ENCODE measurements around the gene CAMSAP1.

Gene CAMSAP1

GRCh38 chr9:135926402-135927194 lies 19.3 kb upstream of the CAMSAP1 start:
- H2BK120ac ChIP-seq (ENCODE audit: low read depth, low read length) = no peak overlapping the region
- no peaks in the 10 kb centered on the region for H3K9me3 ChIP-seq (ENCODE audit: control insufficient read depth, low read length)
- H3K4me3 ChIP-seq (ENCODE audit: insufficient read depth in 1 of 2, low read depth in 1 of 2, low read length in 2 of 2) = no peak overlapping the region
- 81% methylated on average over 27 of the region's 27 CpGs for WGBS
- no peak overlapping the region for H3K23ac ChIP-seq (ENCODE audit: low read length in 2 of 2)
- no peak overlapping the region for H4K91ac ChIP-seq (ENCODE audit: low read length)
- peak overlapping the region; percentile 21 for H3K9ac ChIP-seq (ENCODE audit: low read length)
- no peak overlapping the region for H2AFZ ChIP-seq (ENCODE audit: low read depth, low read length)
- H3K4me1 ChIP-seq (ENCODE audit: control insufficient read depth, insufficient read depth, low read depth, low read length) = peaks cover 18% of the 10 kb centered on the region
- H3K18ac ChIP-seq (ENCODE audit: low read depth in 1 of 2, low read length in 2 of 2) = no peak overlapping the region
- H3K4ac ChIP-seq (ENCODE audit: low read depth in 1 of 2, low read length in 2 of 2) = no peak overlapping the region
- H3K27me3 ChIP-seq (ENCODE audit: control insufficient read depth in 1 of 2, insufficient read depth in 1 of 2, low read length in 2 of 2) = no peaks in the 10 kb centered on the region
- peak; percentile 78 for DNase-seq
- no peak overlapping the region for H2BK15ac ChIP-seq (ENCODE audit: low read depth, poor library complexity, severe bottlenecking)
- no peak overlapping the region for H2BK5ac ChIP-seq (ENCODE audit: low read depth, low read length, poor library complexity, severe bottlenecking)
- no peak overlapping the region for H3K14ac ChIP-seq (ENCODE audit: low read length in 2 of 2)
- H3K79me1 ChIP-seq (replicated peaks; ENCODE audit: low read length, poor library complexity, severe bottlenecking) = peaks cover 22% of the 10 kb centered on the region
- no peak overlapping the region for H4K8ac ChIP-seq (ENCODE audit: low read length)
- H3K27ac ChIP-seq (ENCODE audit: low read length, poor library complexity, severe bottlenecking) = no peak overlapping the region
- no peak overlapping the region for H2BK12ac ChIP-seq (ENCODE audit: low read length in 2 of 2)
- peaks cover 10 to 56% of the 10 kb centered on the region in 2 experiments for H3K36me3 ChIP-seq (ENCODE audit: control insufficient read depth in 1 of 2, insufficient read depth in 2 of 2, low read depth in 1 of 2, low read length in 2 of 2)
- H3K4me2 ChIP-seq (ENCODE audit: low read length, poor library complexity, severe bottlenecking) = no peak overlapping the region
- H2AK5ac ChIP-seq (ENCODE audit: low read length, severe bottlenecking) = no peak overlapping the region

GRCh38 chr9:135925496-135926133 lies 18.3 kb upstream of the CAMSAP1 start:
- no peak overlapping the region for H3K27ac ChIP-seq (ENCODE audit: low read length, poor library complexity, severe bottlenecking)
- no peak overlapping the region for H2BK5ac ChIP-seq (ENCODE audit: low read depth, low read length, poor library complexity, severe bottlenecking)
- no peak overlapping the region for H2BK12ac ChIP-seq (ENCODE audit: low read length in 2 of 2)
- WGBS = 97% methylated on average over 19 of the region's 19 CpGs
- no peak overlapping the region for H3K23ac ChIP-seq (ENCODE audit: low read length in 2 of 2)
- no peak overlapping the region for H4K8ac ChIP-seq (ENCODE audit: low read length)
- no peak for DNase-seq
- H2AFZ ChIP-seq (ENCODE audit: low read depth, low read length) = no peak overlapping the region
- no peak overlapping the region for H2AK5ac ChIP-seq (ENCODE audit: low read length, severe bottlenecking)
- peaks cover 19% of the 10 kb centered on the region for H3K79me1 ChIP-seq (replicated peaks; ENCODE audit: low read length, poor library complexity, severe bottlenecking)
- H2BK15ac ChIP-seq (ENCODE audit: low read depth, poor library complexity, severe bottlenecking) = no peak overlapping the region
- H3K4me3 ChIP-seq (ENCODE audit: insufficient read depth in 1 of 2, low read depth in 1 of 2, low read length in 2 of 2) = no peak overlapping the region
- H3K14ac ChIP-seq (ENCODE audit: low read length in 2 of 2) = no peak overlapping the region
- H2BK120ac ChIP-seq (ENCODE audit: low read depth, low read length) = no peak overlapping the region
- H3K36me3 ChIP-seq (ENCODE audit: control insufficient read depth in 1 of 2, insufficient read depth in 2 of 2, low read depth in 1 of 2, low read length in 2 of 2) = peaks cover 2 to 46% of the 10 kb centered on the region in 2 experiments
- peaks cover 18% of the 10 kb centered on the region for H3K4me1 ChIP-seq (ENCODE audit: control insufficient read depth, insufficient read depth, low read depth, low read length)
- H4K91ac ChIP-seq (ENCODE audit: low read length) = no peak overlapping the region
- no peak overlapping the region for H3K4me2 ChIP-seq (ENCODE audit: low read length, poor library complexity, severe bottlenecking)
- no peaks in the 10 kb centered on the region for H3K27me3 ChIP-seq (ENCODE audit: control insufficient read depth in 1 of 2, insufficient read depth in 1 of 2, low read length in 2 of 2)
- no peak overlapping the region for H3K9ac ChIP-seq (ENCODE audit: low read length)
- H3K4ac ChIP-seq (ENCODE audit: low read depth in 1 of 2, low read length in 2 of 2) = no peak overlapping the region
- no peak overlapping the region for H3K18ac ChIP-seq (ENCODE audit: low read depth in 1 of 2, low read length in 2 of 2)
- no peaks in the 10 kb centered on the region for H3K9me3 ChIP-seq (ENCODE audit: control insufficient read depth, low read length)

GRCh38 chr9:135924628-135925338 lies 17.4 kb upstream of the CAMSAP1 start:
- Histone ChIP-seq H2BK12ac (ENCODE audit: low read length in 2 of 2) (no peak overlapping the region), H2BK15ac (ENCODE audit: low read depth, poor library complexity, severe bottlenecking) (no peak overlapping the region), H3K27me3 (ENCODE audit: control insufficient read depth in 1 of 2, insufficient read depth in 1 of 2, low read length in 2 of 2) (no peaks in the 10 kb centered on the region), H2BK120ac (ENCODE audit: low read depth, low read length) (no peak overlapping the region), H2AK5ac (ENCODE audit: low read length, severe bottlenecking) (no peak overlapping the region), H3K27ac (ENCODE audit: low read length, poor library complexity, severe bottlenecking) (no peak overlapping the region), H3K14ac (ENCODE audit: low read length in 2 of 2) (no peak overlapping the region), H2BK5ac (ENCODE audit: low read depth, low read length, poor library complexity, severe bottlenecking) (no peak overlapping the region), H3K23ac (ENCODE audit: low read length in 2 of 2) (no peak overlapping the region), H3K36me3 (ENCODE audit: control insufficient read depth in 1 of 2, insufficient read depth in 2 of 2, low read depth in 1 of 2, low read length in 2 of 2) (peaks cover 0 to 39% of the 10 kb centered on the region in 2 experiments), H3K9me3 (ENCODE audit: control insufficient read depth, low read length) (no peaks in the 10 kb centered on the region), H3K4ac (ENCODE audit: low read depth in 1 of 2, low read length in 2 of 2) (no peak overlapping the region), H4K8ac (ENCODE audit: low read length) (no peak overlapping the region), H3K18ac (ENCODE audit: low read depth in 1 of 2, low read length in 2 of 2) (no peak overlapping the region), H3K4me2 (ENCODE audit: low read length, poor library complexity, severe bottlenecking) (no peak overlapping the region), H3K9ac (ENCODE audit: low read length) (no peak overlapping the region), H2AFZ (ENCODE audit: low read depth, low read length) (no peak overlapping the region), H3K4me1 (ENCODE audit: control insufficient read depth, insufficient read depth, low read depth, low read length) (peaks cover 18% of the 10 kb centered on the region), H4K91ac (ENCODE audit: low read length) (no peak overlapping the region), H3K79me1 (replicated peaks; ENCODE audit: low read length, poor library complexity, severe bottlenecking) (peaks cover 16% of the 10 kb centered on the region), H3K4me3 (ENCODE audit: insufficient read depth in 1 of 2, low read depth in 1 of 2, low read length in 2 of 2) (no peak overlapping the region)
- no peak for DNase-seq
- 91% methylated on average over 27 of the region's 27 CpGs for WGBS

GRCh38 chr9:135923508-135923907 lies 16.2 kb upstream of the CAMSAP1 start:
- Histone ChIP-seq H3K27ac (ENCODE audit: low read length, poor library complexity, severe bottlenecking) (no peak overlapping the region), H4K91ac (ENCODE audit: low read length) (no peak overlapping the region), H2BK5ac (ENCODE audit: low read depth, low read length, poor library complexity, severe bottlenecking) (no peak overlapping the region), H3K4me1 (ENCODE audit: control insufficient read depth, insufficient read depth, low read depth, low read length) (peaks cover 18% of the 10 kb centered on the region), H3K9me3 (ENCODE audit: control insufficient read depth, low read length) (no peaks in the 10 kb centered on the region), H3K36me3 (ENCODE audit: control insufficient read depth in 1 of 2, insufficient read depth in 2 of 2, low read depth in 1 of 2, low read length in 2 of 2) (peaks cover 0 to 26% of the 10 kb centered on the region in 2 experiments), H2BK15ac (ENCODE audit: low read depth, poor library complexity, severe bottlenecking) (no peak overlapping the region), H3K4ac (ENCODE audit: low read depth in 1 of 2, low read length in 2 of 2) (no peak overlapping the region), H2BK120ac (ENCODE audit: low read depth, low read length) (no peak overlapping the region), H3K23ac (ENCODE audit: low read length in 2 of 2) (no peak overlapping the region), H4K8ac (ENCODE audit: low read length) (no peak overlapping the region), H3K9ac (ENCODE audit: low read length) (no peak overlapping the region), H3K27me3 (ENCODE audit: control insufficient read depth in 1 of 2, insufficient read depth in 1 of 2, low read length in 2 of 2) (no peaks in the 10 kb centered on the region), H3K4me2 (ENCODE audit: low read length, poor library complexity, severe bottlenecking) (no peak overlapping the region), H3K79me1 (replicated peaks; ENCODE audit: low read length, poor library complexity, severe bottlenecking) (peaks cover 6% of the 10 kb centered on the region), H3K14ac (ENCODE audit: low read length in 2 of 2) (no peak overlapping the region), H2AFZ (ENCODE audit: low read depth, low read length) (no peak overlapping the region), H2BK12ac (ENCODE audit: low read length in 2 of 2) (no peak overlapping the region), H2AK5ac (ENCODE audit: low read length, severe bottlenecking) (no peak overlapping the region), H3K4me3 (ENCODE audit: insufficient read depth in 1 of 2, low read depth in 1 of 2, low read length in 2 of 2) (peak overlapping the region in 1 of 2 experiments; percentile 5), H3K18ac (ENCODE audit: low read depth in 1 of 2, low read length in 2 of 2) (no peak overlapping the region)
- WGBS = 97% methylated on average over 13 of the region's 13 CpGs
- no peak for DNase-seq
